ENCODE measurements around the gene ADH1B. TPM values are rescaled to one million over a fixed set of nuclear protein-coding genes. Genes with fewer than 3 reads are reported as not detected.

The ADH1B gene
- total RNA-seq, 1 experiment from 2014 or later = 32.0 TPM

DNA sequence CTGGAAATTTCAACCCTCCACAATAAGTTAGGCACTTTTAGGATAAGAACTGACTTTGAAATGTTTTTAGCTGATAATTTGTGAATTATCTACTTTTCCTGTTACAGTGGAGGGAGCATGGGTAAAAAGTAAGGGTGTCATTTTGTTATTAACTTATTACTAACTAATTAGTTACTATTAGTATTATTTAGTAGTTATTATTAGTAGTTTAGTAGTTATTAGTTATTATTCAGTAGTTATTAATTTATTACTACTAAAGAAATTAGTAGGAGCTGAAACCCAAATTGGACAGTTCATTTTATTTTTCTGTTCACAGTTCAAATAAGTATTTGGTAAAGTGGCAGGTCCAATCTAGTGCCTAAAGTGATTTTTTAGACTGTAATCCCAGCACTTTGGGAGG, 35.8 kb downstream of the ADH1B start:
- Mint-ChIP-seq H3K9me3 (ENCODE audit: unreplicated experiment) (no peaks in the 10 kb centered on the region), H3K27me3 (ENCODE audit: insufficient read depth, unreplicated experiment) (no peaks in the 10 kb centered on the region), H3K36me3 (ENCODE audit: insufficient read depth, unreplicated experiment) (no peaks in the 10 kb centered on the region), H3K27ac (ENCODE audit: low read depth, unreplicated experiment) (no peak overlapping the region), H3K4me3 (ENCODE audit: unreplicated experiment) (no peak overlapping the region), H3K4me1 (ENCODE audit: insufficient read depth, unreplicated experiment) (no peaks in the 10 kb centered on the region)
- CTCF ChIA-PET = no interaction called here
- POLR2A ChIA-PET = no interaction called here
- BruUV-seq (replicated peaks) = no TSS peak
- no peak for TF ChIP-seq CTCF (IDR thresholded peaks at IDR 0.05; ENCODE audit: unreplicated experiment)
- DNase-seq (ENCODE audit: unreplicated experiment) = no peak
- intact Hi-C loops (cut with micrococcal nuclease) = no loop called here

GRCh38 chr4:99282731-99283130, 38.5 kb downstream of the ADH1B start:
- no TSS peak for BruUV-seq (replicated peaks)
- H3K9me3 Mint-ChIP-seq (ENCODE audit: unreplicated experiment) = no peaks in the 10 kb centered on the region
- ChIA-PET CTCF (no interaction called here), POLR2A (no interaction called here)
- no peak for TF ChIP-seq CTCF (IDR thresholded peaks at IDR 0.05; ENCODE audit: unreplicated experiment)
- intact Hi-C loops (cut with micrococcal nuclease) = no loop called here
- H3K4me3 Mint-ChIP-seq (ENCODE audit: unreplicated experiment) = no peak overlapping the region
- no peak overlapping the region for H3K27ac Mint-ChIP-seq (ENCODE audit: low read depth, unreplicated experiment)
- no peak for DNase-seq (ENCODE audit: unreplicated experiment)
- no peaks in the 10 kb centered on the region for H3K27me3 Mint-ChIP-seq (ENCODE audit: insufficient read depth, unreplicated experiment)
- no peaks in the 10 kb centered on the region for H3K4me1 Mint-ChIP-seq (ENCODE audit: insufficient read depth, unreplicated experiment)
- no peaks in the 10 kb centered on the region for H3K36me3 Mint-ChIP-seq (ENCODE audit: insufficient read depth, unreplicated experiment)

GRCh38 chr4:99281261-99281660, 39.9 kb downstream of the ADH1B start:
- H3K4me3 Mint-ChIP-seq (ENCODE audit: unreplicated experiment) = no peak overlapping the region
- H3K4me1 Mint-ChIP-seq (ENCODE audit: insufficient read depth, unreplicated experiment) = no peaks in the 10 kb centered on the region
- BruUV-seq (replicated peaks) = no TSS peak
- TF ChIP-seq CTCF (IDR thresholded peaks at IDR 0.05; ENCODE audit: unreplicated experiment) = no peak
- CTCF ChIA-PET = no interaction called here
- no peaks in the 10 kb centered on the region for H3K9me3 Mint-ChIP-seq (ENCODE audit: unreplicated experiment)
- intact Hi-C loops (cut with micrococcal nuclease) = no loop called here
- H3K27me3 Mint-ChIP-seq (ENCODE audit: insufficient read depth, unreplicated experiment) = no peaks in the 10 kb centered on the region
- no peak overlapping the region for H3K27ac Mint-ChIP-seq (ENCODE audit: low read depth, unreplicated experiment)
- no peaks in the 10 kb centered on the region for H3K36me3 Mint-ChIP-seq (ENCODE audit: insufficient read depth, unreplicated experiment)
- POLR2A ChIA-PET = interaction anchor here (0.7 kb wide), 1 partner anchor 681 kb away, joined by 3 read pairs; no protein-coding TSS in a partner anchor
- DNase-seq (ENCODE audit: unreplicated experiment) = no peak

DNA sequence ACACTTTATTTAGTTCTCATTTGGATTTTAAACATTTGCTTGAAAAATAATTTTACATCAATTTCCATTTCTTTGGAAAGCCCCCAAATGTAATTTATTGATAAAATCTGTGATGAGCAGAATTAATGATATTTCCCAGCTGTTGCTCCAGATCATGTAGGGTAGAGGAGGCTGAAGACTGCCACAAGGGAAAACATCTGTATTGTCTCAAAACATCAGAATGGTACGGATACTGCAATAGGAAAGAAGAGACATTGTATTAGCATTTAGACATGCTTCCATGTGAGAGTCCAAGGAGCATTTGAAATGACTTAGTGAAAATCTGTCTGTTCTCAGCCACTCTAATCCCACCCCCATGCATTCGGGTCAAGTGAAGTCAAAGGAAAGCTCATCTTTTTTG, 44.8 kb downstream of the ADH1B start:
- CTCF ChIA-PET = interaction anchor here (0.8 kb wide), 1 partner anchor 129 kb away, joined by 5 read pairs; no protein-coding TSS in a partner anchor

More for the DNA sequence above, 44.8 kb downstream of the ADH1B start:
- DNase-seq (ENCODE audit: unreplicated experiment) = no peak
- Mint-ChIP-seq H3K9me3 (ENCODE audit: unreplicated experiment) (no peaks in the 10 kb centered on the region), H3K27me3 (ENCODE audit: insufficient read depth, unreplicated experiment) (no peaks in the 10 kb centered on the region), H3K4me1 (ENCODE audit: insufficient read depth, unreplicated experiment) (no peaks in the 10 kb centered on the region), H3K4me3 (ENCODE audit: unreplicated experiment) (no peak overlapping the region), H3K27ac (ENCODE audit: low read depth, unreplicated experiment) (no peak overlapping the region), H3K36me3 (ENCODE audit: insufficient read depth, unreplicated experiment) (no peaks in the 10 kb centered on the region)
- POLR2A ChIA-PET = interaction anchor here (1.0 kb wide), 1 partner anchor 14 kb away, joined by 3 read pairs; no protein-coding TSS in a partner anchor
- intact Hi-C loops (cut with micrococcal nuclease) = no loop called here
- BruUV-seq (replicated peaks) = no TSS peak
- TF ChIP-seq CTCF (IDR thresholded peaks at IDR 0.05; ENCODE audit: unreplicated experiment) = no peak
